SK-N-MC (cell line): ENCODE data around the gene PES1.
"Not testable (repeated sequence)": the region's sequence is repeated elsewhere in the genome, so short reads cannot be mapped to it uniquely, and the experiment has no call there.

Experiments
- DNase-seq: peaks from one replicate; pipeline ENCODE4 v3.0.0-alpha.2; 2011; ENCODE audit warnings: low read depth, low spot score
- H3K27ac ChIP-seq: fragments of 200-600 bp; sonication (generic); 2 replicates; pipeline ENCODE4 v1.5.1; 2016; ENCODE audit warnings: mixed run types
- H3K36me3 ChIP-seq: fragments of 200-600 bp; sonication (generic); 2 replicates; pipeline ENCODE4 v1.6.1; 2017; ENCODE audit warnings: antibody characterized with exemption, low read length, mixed read lengths; ENCODE audit not compliant: insufficient read depth
- H3K4me3 ChIP-seq: fragments of 200-600 bp; sonication (generic); 2 replicates; pipeline ENCODE4 v1.5.1; 2016
- H3K9ac ChIP-seq: fragments of 200-600 bp; sonication (generic); 2 replicates; pipeline ENCODE4 v1.8.0; 2017; ENCODE audit warnings: mixed run types, mixed read lengths; ENCODE audit not compliant: insufficient read length
- H3K9me3 ChIP-seq: fragments of 200-600 bp; sonication (generic); 2 replicates; pipeline ENCODE4 v1.6.1; 2017; ENCODE audit warnings: low read depth, mild to moderate bottlenecking, antibody characterized with exemption, low read length, moderate library complexity, mixed read lengths
- EZH2 ChIP-seq: fragments of 200-600 bp; sonication (generic); IDR thresholded peaks from one replicate; pipeline ENCODE4 v1.6.1; 2017; ENCODE audit warnings: antibody characterized with exemption
- FOXP2 ChIP-seq: optimal IDR thresholded peaks from 2 replicates; pipeline ENCODE3; 2011; ENCODE audit warnings: mild to moderate bottlenecking, moderate library complexity; ENCODE audit not compliant: insufficient read depth; ENCODE audit errors: extremely low read length, control extremely low read depth
- POLR2AphosphoS5 ChIP-seq: IDR thresholded peaks from 2 replicates; pipeline ENCODE4 v1.6.1; 2012; ENCODE audit warnings: mild to moderate bottlenecking, low read depth, low read length, borderline replicate concordance

Gene PES1

DNA sequence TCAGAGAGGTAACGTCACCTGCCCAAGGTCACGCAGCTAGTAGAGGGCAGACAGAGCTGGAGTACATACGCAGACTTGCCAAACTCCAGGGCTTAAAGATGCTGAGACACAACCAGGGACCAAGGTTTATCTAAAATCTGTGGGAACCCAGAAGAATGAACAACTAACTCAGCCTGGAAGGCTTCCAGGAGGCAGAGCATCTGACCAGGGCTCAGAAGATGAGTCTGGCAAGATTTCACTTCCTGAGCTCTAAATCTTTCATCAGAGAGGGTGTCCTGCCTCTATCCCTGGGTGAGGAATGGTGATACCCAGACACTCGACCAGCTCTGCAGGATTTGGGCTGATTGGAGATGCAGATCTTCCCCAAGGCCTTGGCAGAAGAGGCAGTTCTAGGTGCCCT is 26.4 kb downstream of the PES1 start:
- no peak overlapping the region for H3K4me3 ChIP-seq
- no peak for DNase-seq
- H3K9me3 ChIP-seq = no peaks in the 10 kb centered on the region
- no peak for TF ChIP-seq FOXP2
- no peak for TF ChIP-seq EZH2
- no peak for TF ChIP-seq POLR2AphosphoS5
- no peak overlapping the region for H3K27ac ChIP-seq
- H3K9ac ChIP-seq = no peak overlapping the region
- H3K36me3 ChIP-seq = no peaks in the 10 kb centered on the region

GRCh38 chr22:30564761-30565119 is 27.0 kb downstream of the PES1 start:
- Histone ChIP-seq H3K4me3 (no peak overlapping the region), H3K9ac (no peak overlapping the region), H3K9me3 (no peaks in the 10 kb centered on the region), H3K27ac (no peak overlapping the region), H3K36me3 (no peaks in the 10 kb centered on the region)
- no peak for DNase-seq
- TF ChIP-seq EZH2 (no peak), FOXP2 (no peak), POLR2AphosphoS5 (no peak)

GRCh38 chr22:30564045-30564760 is 27.5 kb downstream of the PES1 start:
- H3K27ac ChIP-seq = no peak overlapping the region
- no peak overlapping the region for H3K9ac ChIP-seq
- no peaks in the 10 kb centered on the region for H3K9me3 ChIP-seq
- no peak overlapping the region for H3K4me3 ChIP-seq
- no peaks in the 10 kb centered on the region for H3K36me3 ChIP-seq
- TF ChIP-seq FOXP2 = no peak
- no peak for TF ChIP-seq POLR2AphosphoS5
- no peak for TF ChIP-seq EZH2
- no peak for DNase-seq

- no peak overlapping the region for H3K27ac ChIP-seq
- no peaks in the 10 kb centered on the region for H3K36me3 ChIP-seq
- TF ChIP-seq FOXP2 = no peak
- TF ChIP-seq POLR2AphosphoS5 = no peak
- TF ChIP-seq EZH2 = no peak
- H3K4me3 ChIP-seq = no peak overlapping the region
- H3K9ac ChIP-seq = no peak overlapping the region
- no peak for DNase-seq
- H3K9me3 ChIP-seq = no peaks in the 10 kb centered on the region
Observed at GRCh38 chr22:30562366-30562765, 29.3 kb downstream of the PES1 start.

DNA sequence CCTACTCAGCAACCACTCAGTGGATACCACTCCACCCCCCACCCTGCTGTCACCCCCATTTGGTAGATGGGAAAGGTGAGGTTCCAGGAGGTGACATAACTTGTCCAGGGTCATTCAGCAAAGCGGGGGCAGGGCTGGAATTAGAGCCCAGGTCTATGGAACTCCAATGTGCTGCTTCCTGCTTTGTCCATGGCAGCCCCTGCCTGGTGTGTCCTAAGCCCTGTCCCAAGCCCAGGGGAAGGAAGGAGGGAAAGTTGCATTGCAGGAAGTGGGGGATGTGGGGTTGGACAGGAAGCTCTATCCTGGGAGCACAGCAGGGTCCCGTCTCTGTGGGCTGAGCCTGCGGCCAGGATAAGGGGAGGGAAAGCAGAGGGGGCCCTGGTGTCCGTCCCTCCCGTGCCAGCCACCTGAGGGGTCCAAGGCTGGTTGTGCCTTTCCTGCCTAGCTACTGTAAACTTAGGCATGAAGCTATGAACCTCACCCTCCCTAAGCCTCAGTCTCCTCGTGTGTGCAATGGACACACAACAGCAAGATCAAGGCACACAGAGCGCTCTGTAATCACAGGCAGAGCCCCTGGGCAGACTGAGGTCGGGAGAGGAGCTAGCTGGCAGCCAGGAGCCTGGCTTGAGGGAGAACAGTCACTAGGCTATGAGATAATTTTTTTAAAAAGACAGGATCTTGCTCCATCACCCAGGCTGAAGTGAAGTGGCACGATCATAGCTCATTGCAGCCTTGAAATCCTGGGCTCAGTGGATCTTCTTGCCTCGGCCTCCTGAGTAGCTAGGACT is 30.1 kb downstream of the PES1 start:
- Histone ChIP-seq H3K9me3 (no peaks in the 10 kb centered on the region), H3K36me3 (no peaks in the 10 kb centered on the region), H3K27ac (no peak overlapping the region), H3K4me3 (no peak overlapping the region), H3K9ac (no peak overlapping the region)
- no peak for DNase-seq
- TF ChIP-seq FOXP2 (no peak), EZH2 (no peak), POLR2AphosphoS5 (no peak)

DNA sequence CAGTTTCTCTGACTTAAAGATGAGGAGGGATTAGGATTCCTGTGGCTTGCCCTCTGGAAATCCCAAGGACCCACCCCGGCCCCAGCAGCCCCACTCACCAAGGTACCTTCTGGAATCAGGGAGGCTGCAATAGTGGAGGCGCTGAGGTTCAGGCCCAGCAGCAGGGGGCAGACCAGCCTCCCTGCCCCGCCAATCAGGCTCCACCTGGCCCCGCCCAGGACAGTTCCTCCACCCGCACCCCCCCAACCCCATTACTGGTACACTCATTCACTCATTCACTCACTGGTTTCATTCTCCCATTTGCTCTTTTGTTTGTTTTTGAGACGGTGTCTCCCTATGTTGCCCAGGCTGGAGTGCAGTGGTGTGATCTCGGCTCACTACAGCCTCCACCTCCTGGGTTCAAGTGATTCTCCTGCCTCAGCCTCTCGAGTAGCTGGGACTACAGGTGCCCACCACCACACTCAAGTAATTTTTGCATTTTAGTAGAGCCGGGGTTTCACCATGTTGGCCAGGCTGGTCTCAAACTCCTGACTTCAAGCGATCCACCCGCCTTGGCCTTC is 31.0 kb downstream of the PES1 start:
- not testable (repeated sequence) for DNase-seq, H3K36me3 ChIP-seq, H3K9me3 ChIP-seq, H3K27ac ChIP-seq, H3K4me3 ChIP-seq, H3K9ac ChIP-seq

DNA sequence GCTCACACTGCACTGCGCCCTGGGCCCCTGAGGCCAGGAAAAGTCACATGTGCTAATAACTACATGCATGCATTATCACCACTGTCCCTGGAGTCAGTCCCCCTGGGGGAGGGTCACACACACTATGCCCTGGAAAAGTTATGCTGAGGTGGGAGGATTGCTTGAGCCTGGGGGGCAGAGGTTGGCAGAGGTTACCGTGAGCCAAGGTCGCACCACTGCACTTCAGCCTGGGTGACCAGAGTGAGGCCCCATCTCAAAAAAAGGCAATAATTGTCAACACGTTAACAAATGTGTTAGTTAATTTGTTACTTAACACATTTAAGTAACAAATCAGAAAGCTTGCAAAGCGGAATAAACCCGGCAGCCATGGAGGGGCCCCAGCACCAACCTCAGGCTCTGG is 31.8 kb downstream of the PES1 start:
- Histone ChIP-seq H3K27ac (no peak overlapping the region), H3K36me3 (no peaks in the 10 kb centered on the region), H3K4me3 (no peak overlapping the region), H3K9ac (no peak overlapping the region), H3K9me3 (no peaks in the 10 kb centered on the region)
- no peak for TF ChIP-seq POLR2AphosphoS5
- TF ChIP-seq EZH2 = no peak
- TF ChIP-seq FOXP2 = no peak
- DNase-seq = no peak

DNA sequence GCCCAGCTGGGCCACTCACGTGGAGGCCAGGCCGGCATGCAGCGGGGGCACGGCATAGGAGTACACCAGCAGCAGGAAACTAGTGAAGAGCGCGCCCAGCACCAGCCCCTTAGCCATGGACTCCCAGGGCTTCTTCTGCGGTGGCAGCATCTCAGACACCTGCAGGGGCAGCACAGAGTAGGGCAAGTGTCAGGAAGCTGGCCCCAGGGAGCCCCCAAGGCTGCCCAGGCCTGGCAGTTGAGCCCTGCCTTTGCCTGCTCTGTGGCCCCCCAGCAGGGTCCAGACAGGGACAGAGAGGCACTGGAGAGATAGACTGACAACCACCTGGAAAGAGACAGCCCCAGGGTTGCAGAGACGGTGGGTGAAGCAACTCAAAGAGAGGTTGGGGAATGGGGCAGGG is 34.5 kb downstream of the PES1 start:
- Histone ChIP-seq H3K4me3 (no peak overlapping the region), H3K9me3 (no peaks in the 10 kb centered on the region), H3K9ac (no peak overlapping the region), H3K36me3 (no peaks in the 10 kb centered on the region), H3K27ac (no peak overlapping the region)
- TF ChIP-seq FOXP2 = no peak
- no peak for TF ChIP-seq EZH2
- no peak for TF ChIP-seq POLR2AphosphoS5
- DNase-seq = no peak
